GM12878 (cell line): ENCODE results near the gene RAB21. TPM values are rescaled to one million over a fixed set of nuclear protein-coding genes. Genes with fewer than 3 reads are reported as not detected.

Experiments
- ATAC-seq: fragments of 200-7000 bp; cut with Tn5 transposase; 3 replicates; pipeline ENCODE4 v1.9.1; 2020; ENCODE audit warnings: mild to moderate bottlenecking, moderate library complexity
- BruUV-seq: library from RNA; stranded (reverse); fragments of 400-500 nt; replicated peaks from 2 replicates; lab custom pipeline; 2021; lab: Mats Ljungman, UMichigan
- CTCF ChIA-PET: fragments of 300-600 bp; sonication (Branson Sonifier 250); formaldehyde crosslinking; extraction: SDS; loops from one replicate; lab custom pipeline; 2021; ENCODE audit warnings: inconsistent platforms; lab: Yijun Ruan, JAX
- POLR2A ChIA-PET: fragments of 350-600 bp; formaldehyde crosslinking; extraction: SDS; loops from one replicate; lab custom pipeline; 2021; ENCODE audit warnings: inconsistent platforms; lab: Charles Lee
- RAD21 ChIA-PET: fragments of 300-600 bp; sonication (Branson Sonifier 250); formaldehyde crosslinking; loops from one replicate; lab custom pipeline; 2023; ENCODE audit warnings: antibody characterized with exemption; ENCODE audit not compliant: unreplicated experiment; lab: Charles Lee
- SMC1A ChIA-PET: fragments of 300-600 bp; sonication (Branson Sonifier 250); formaldehyde crosslinking; loops from one replicate; lab custom pipeline; 2023; ENCODE audit not compliant: unreplicated experiment, uncharacterized antibody; lab: Charles Lee
- DNase-seq: peaks from one replicate; pipeline ENCODE4 v3.0.0-alpha.2; 2011; ENCODE audit warnings: low read depth, low spot score
- FAIRE-seq: peaks from 3 replicates; lab custom pipeline; 2011; peaks lifted over from hg19 to GRCh38; lab: Jason Lieb, UNC
- H2AFZ ChIP-seq: 2 replicates; pipeline ENCODE4 v1.6.0; 2011; ENCODE audit warnings: low read depth, low read length, control low read depth; ENCODE audit not compliant: control insufficient read depth
- H3K27ac ChIP-seq: 2 replicates; pipeline ENCODE4 v1.5.1; 2011; ENCODE audit warnings: control low read depth; ENCODE audit not compliant: control insufficient read depth, insufficient read depth
- H3K27me3 ChIP-seq, 2 experiments: replicated peaks in 1 of 2; 2 replicates each; pipeline versions ENCODE4 v1.6.0 to v1.6.1; 2011; ENCODE audit warnings: low read length in 1 of 2; ENCODE audit not compliant: control insufficient read depth in 2 of 2, insufficient read depth in 2 of 2
- H3K36me3 ChIP-seq, 2 experiments: 2 replicates each; pipeline ENCODE4 v1.5.1; 2011; ENCODE audit warnings: low read length in 1 of 2; ENCODE audit not compliant: control insufficient read depth in 2 of 2, insufficient read depth in 2 of 2
- H3K4me1 ChIP-seq: 2 replicates; pipeline ENCODE4 v1.6.1; 2011; ENCODE audit warnings: mild to moderate bottlenecking, low read length, moderate library complexity, mixed read lengths; ENCODE audit not compliant: control insufficient read depth, insufficient read depth
- H3K4me2 ChIP-seq: 2 replicates; pipeline ENCODE4 v1.6.0; 2011; ENCODE audit warnings: control low read depth; ENCODE audit not compliant: control insufficient read depth, insufficient read depth
- H3K4me3 ChIP-seq: fragments of 200-600 bp; sonication (generic); 2 replicates; pipeline ENCODE4 v1.5.1; 2016
- H3K79me2 ChIP-seq: 2 replicates; pipeline ENCODE4 v1.6.0; 2011; ENCODE audit warnings: low read length; ENCODE audit not compliant: control insufficient read depth, insufficient read depth
- H3K9ac ChIP-seq: 2 replicates; pipeline ENCODE4 v1.8.0; 2011; ENCODE audit warnings: low read length, control low read depth, mixed read lengths; ENCODE audit not compliant: control insufficient read depth, insufficient read depth
- H3K9me3 ChIP-seq: replicated peaks from 3 replicates; pipeline ENCODE4 v1.5.1; 2011; ENCODE audit warnings: mild to moderate bottlenecking, low read length; ENCODE audit not compliant: control insufficient read depth, insufficient read depth
- H4K20me1 ChIP-seq: 2 replicates; pipeline ENCODE4 v1.6.0; 2011; ENCODE audit not compliant: control insufficient read depth, insufficient read depth
- BRCA1 ChIP-seq: IDR thresholded peaks from 2 replicates; pipeline ENCODE4 v1.6.1; 2011; ENCODE audit warnings: low read depth, low read length, improper control_type of control experiment
- ESRRA ChIP-seq: IDR thresholded peaks from 2 replicates; pipeline ENCODE4 v1.6.1; 2012; ENCODE audit warnings: mild to moderate bottlenecking, low read length, improper control_type of control experiment
- NFIC ChIP-seq: IDR thresholded peaks from 2 replicates; pipeline ENCODE4 v1.6.1; 2012; ENCODE audit warnings: low read depth, mild to moderate bottlenecking, inconsistent platforms, low read length, moderate library complexity
- NFYB ChIP-seq: IDR thresholded peaks from 2 replicates; pipeline ENCODE4 v1.6.1; 2011; ENCODE audit warnings: low read depth, mild to moderate bottlenecking, low read length, improper control_type of control experiment, moderate library complexity; ENCODE audit not compliant: insufficient read depth
- PAX5 ChIP-seq: IDR thresholded peaks from 2 replicates; pipeline ENCODE4 v1.6.1; 2011; ENCODE audit warnings: low read depth, low read length, borderline replicate concordance
- TAF1 ChIP-seq: IDR thresholded peaks from 2 replicates; pipeline ENCODE4 v1.6.1; 2011; ENCODE audit warnings: mild to moderate bottlenecking, low read depth, low read length, borderline replicate concordance
- WGBS: methylation state at CpG from one replicate; pipeline ENCODE4 v1.1.6; 2016; ENCODE audit warnings: low lambda C conversion rate; ENCODE audit not compliant: insufficient replicate concordance, insufficient coverage; ENCODE audit errors: missing lambda C conversion rate; 5-methylcytosine and 5-hydroxymethylcytosine counted together
- in situ Hi-C: fragments of 300-500 bp; cut with MboI; formaldehyde crosslinking; loops from 9 replicates; pipeline ENCODE4 v1.14.3; 2018; ENCODE audit warnings: mixed read lengths
- intact Hi-C: fragments of 100-400 bp; cut with micrococcal nuclease; formaldehyde crosslinking; loops from one replicate; pipeline ENCODE4 v1.14.2; 2022; ENCODE audit not compliant: unreplicated experiment
- polyA plus RNA-seq, 11 experiments: library from polyadenylated mRNA; depleted of rRNA in 4 of 11; unstranded in 6 of 11; stranded (reverse) in 5 of 11; fragments of >200 nt; fragmentation: Nextera tagmentation in 4 of 11; fragmentation: Illumina TruSeq in 1 of 11; extraction: Ambion mirVana in 4 of 11; extraction: Trizol in 1 of 11; gene quantifications; 1 replicate in 1 of 11; 2 replicates in 10 of 11; pipeline versions ENCODE4 v1.2.1 to v1.2.3, GENCODE V29; 2011 to 2016; ENCODE audit warnings: inconsistent platforms in 2 of 11, missing spikeins in 2 of 11, low read depth in 1 of 11
- total RNA-seq, 4 experiments: library from RNA; depleted of rRNA in 3 of 4; stranded (reverse); fragments of >200 nt in 3 of 4; fragmentation: Illumina TruSeq in 1 of 4; extraction: Trizol in 1 of 4; gene quantifications; 2 replicates each; pipeline versions ENCODE4 v1.2.1 to v1.2.3, GENCODE V29; 2013 to 2021

The RAB21 gene
- total and polyA plus RNA-seq, 10 of the 15 experiments (the other 5 are each of a cell fraction or from before 2014, with no cell fraction given): 2.8 to 42.8 (median 16.1) TPM

- ATAC-seq (no peak), FAIRE-seq (no peak)
- no peaks in the 10 kb centered on the region for H3K27me3 ChIP-seq
- 100% methylated on average over 1 of the region's 1 CpG for WGBS
- TF ChIP-seq TAF1 (no peak), NFIC (no peak), BRCA1 (no peak), NFYB (no peak), ESRRA (no peak)
- TF ChIP-seq, all 136 proteins: peak for 0
- Histone ChIP-seq H3K27ac (no peak overlapping the region), H2AFZ (no peak overlapping the region), H3K4me2 (no peak overlapping the region), H3K9ac (no peak overlapping the region), H4K20me1 (no peaks in the 10 kb centered on the region), H3K9me3 (0 out of 3 replicates have a peak, but pooled peaks cover 2% of the 10 kb centered on the region), H3K4me3 (no peak overlapping the region), H3K36me3 (peaks cover 0 to 3% of the 10 kb centered on the region in 2 experiments; a peak in 1 of 4 replicates), H3K79me2 (no peaks in the 10 kb centered on the region), H3K4me1 (no peaks in the 10 kb centered on the region)
- BruUV-seq: no TSS peak
- in situ Hi-C loops: no loop called here
- ChIA-PET POLR2A (interaction anchor here (1.4 kb wide), 1 partner anchor 12 kb away, joined by 3 read pairs; no protein-coding TSS in a partner anchor), CTCF (interaction anchor here (0.6 to 2.6 kb wide), 3 partner anchors 13 to 80 kb away, joined by 3 to 11 read pairs (median 7); no protein-coding TSS in a partner anchor), RAD21 (no interaction called here), SMC1A (interaction anchor here (0.7 to 1.5 kb wide), 6 partner anchors 11 to 83 kb away, joined by 3 to 5 read pairs (median 4); partner anchors contain the start of gene TMEM19)
- no peak for DNase-seq
- intact Hi-C loops: no loop called here
These were observed 46.0 kb upstream of the RAB21 start for GRCh38 chr12:71708658-71709057.

GRCh38 chr12:71710276-71711125 is 44.2 kb upstream of the RAB21 start:
- Histone ChIP-seq H3K27me3 (no peaks in the 10 kb centered on the region), H3K4me2 (no peak overlapping the region), H3K9me3 (0 out of 3 replicates have a peak, but pooled peaks cover 2% of the 10 kb centered on the region), H3K9ac (no peak overlapping the region), H3K36me3 (no peaks in the 10 kb centered on the region), H3K4me3 (no peak overlapping the region), H4K20me1 (no peaks in the 10 kb centered on the region), H3K4me1 (no peaks in the 10 kb centered on the region), H3K27ac (no peak overlapping the region), H2AFZ (no peak overlapping the region), H3K79me2 (no peaks in the 10 kb centered on the region)
- POLR2A ChIA-PET: no interaction called here
- in situ Hi-C loops (no loop called here), intact Hi-C loops (no loop called here)
- RAD21 ChIA-PET: no interaction called here
- TF ChIP-seq PAX5: no peak
- CTCF ChIA-PET: interaction anchor here (1.0 kb wide), 1 partner anchor 9 kb away, joined by 3 read pairs; no protein-coding TSS in a partner anchor
- SMC1A ChIA-PET: no interaction called here
- FAIRE-seq (no peak), ATAC-seq (no peak), DNase-seq (no peak)
- WGBS: 65% methylated on average over 7 of the region's 7 CpGs
- no TSS peak for BruUV-seq
